Smooth muscle cell (in vitro differentiated cells): ENCODE measurements around the gene SPAG16. TPM values are rescaled to one million over a fixed set of nuclear protein-coding genes. Genes with fewer than 3 reads are reported as not detected.

Experiments used
- DNase-seq: peaks from one replicate; lab custom pipeline; 2025; ENCODE audit not compliant: unreplicated experiment; lab: John Stamatoyannopoulos, UW
- H2AFZ ChIP-seq: fragments of 200-600 bp; sonication (generic); 2 replicates; pipeline ENCODE4 v1.6.0; 2016; ENCODE audit warnings: antibody characterized with exemption, low read depth, mild to moderate bottlenecking
- H3F3A ChIP-seq: fragments of 200-600 bp; sonication (generic); 2 replicates; pipeline ENCODE4 v1.6.0; 2017; ENCODE audit warnings: antibody characterized with exemption, low read depth
- H3K27ac ChIP-seq: fragments of 200-600 bp; sonication (generic); 2 replicates; pipeline ENCODE4 v1.5.1; 2016; ENCODE audit warnings: low read depth, mild to moderate bottlenecking
- H3K27me3 ChIP-seq: fragments of 200-600 bp; sonication (generic); 2 replicates; pipeline ENCODE4 v1.6.1; 2016; ENCODE audit warnings: low read depth, mild to moderate bottlenecking
- H3K36me3 ChIP-seq: fragments of 200-600 bp; sonication (generic); 2 replicates; pipeline ENCODE4 v1.5.1; 2016; ENCODE audit warnings: low read depth
- H3K4me1 ChIP-seq: fragments of 200-600 bp; sonication (generic); 2 replicates; pipeline ENCODE4 v1.5.1; 2016; ENCODE audit warnings: low read depth
- H3K4me2 ChIP-seq: fragments of 200-600 bp; sonication (generic); 2 replicates; pipeline ENCODE4 v1.6.0; 2016; ENCODE audit warnings: mild to moderate bottlenecking
- H3K4me3 ChIP-seq: fragments of 200-600 bp; sonication (generic); 2 replicates; pipeline ENCODE4 v1.5.1; 2016; ENCODE audit warnings: mild to moderate bottlenecking
- H3K79me2 ChIP-seq: fragments of 200-600 bp; sonication (generic); 2 replicates; pipeline ENCODE4 v1.6.0; 2016; ENCODE audit warnings: low read depth, mild to moderate bottlenecking
- H3K9ac ChIP-seq: fragments of 200-600 bp; sonication (generic); 2 replicates; pipeline ENCODE4 v1.6.0; 2016; ENCODE audit warnings: low read depth
- H3K9me3 ChIP-seq: fragments of 200-600 bp; sonication (generic); replicated peaks from 2 replicates; pipeline ENCODE4 v1.5.1; 2016; ENCODE audit warnings: low read depth
- H4K20me1 ChIP-seq: fragments of 200-600 bp; sonication (generic); 2 replicates; pipeline ENCODE4 v1.6.0; 2016; ENCODE audit warnings: low read depth
- CTCF ChIP-seq: fragments of 200-600 bp; sonication (generic); IDR thresholded peaks from 2 replicates; pipeline ENCODE4 v1.5.1; 2017; ENCODE audit warnings: borderline replicate concordance, mild to moderate bottlenecking, antibody characterized with exemption; ENCODE audit not compliant: insufficient read depth, poor library complexity, severe bottlenecking
- WGBS: methylation state at CpG from one replicate; pipeline ENCODE4 v1.1.7; 2016; ENCODE audit warnings: low lambda C conversion rate; 5-methylcytosine and 5-hydroxymethylcytosine counted together
- polyA plus RNA-seq: library from polyadenylated mRNA; unstranded; fragments of >200 nt; fragmentation: Nextera tagmentation; extraction: Ambion mirVana; gene quantifications from 2 replicates; pipeline ENCODE4 v1.2.1, GENCODE V29; 2016
- total RNA-seq: library from RNA; depleted of rRNA; stranded (reverse); fragments of >200 nt; gene quantifications from 2 replicates; pipeline ENCODE4 v1.2.3, GENCODE V29; 2014

SPAG16 gene
- total and polyA plus RNA-seq, 2 experiments from 2014 or later = 32.1 to 40.6 TPM

GRCh38 chr2:213923543-213923942, 639.3 kb downstream of the SPAG16 start:
- Histone ChIP-seq H3K36me3 (no peaks in the 10 kb centered on the region), H3K4me1 (no peaks in the 10 kb centered on the region), H3K27me3 (no peaks in the 10 kb centered on the region), H2AFZ (no peak overlapping the region), H3K4me3 (no peak overlapping the region), H3K9me3 (peaks cover 11% of the 10 kb centered on the region), H3K79me2 (no peaks in the 10 kb centered on the region), H3K27ac (no peak overlapping the region), H3F3A (no peaks in the 10 kb centered on the region), H3K9ac (no peak overlapping the region), H3K4me2 (no peak overlapping the region), H4K20me1 (no peaks in the 10 kb centered on the region)
- TF ChIP-seq CTCF = no peak
- 89% methylated on average over 3 of the region's 3 CpGs for WGBS
- no peak for DNase-seq

GRCh38 chr2:213934560-213934959, 650.3 kb downstream of the SPAG16 start:
- no peaks in the 10 kb centered on the region for H3K4me1 ChIP-seq
- no peak overlapping the region for H3K9ac ChIP-seq
- H3K36me3 ChIP-seq = no peaks in the 10 kb centered on the region
- no peak for DNase-seq
- H3K27me3 ChIP-seq = no peaks in the 10 kb centered on the region
- peak; percentile 40 for TF ChIP-seq CTCF
- H3K27ac ChIP-seq = no peak overlapping the region
- H3F3A ChIP-seq = no peaks in the 10 kb centered on the region
- 90% methylated on average over 1 of the region's 1 CpG for WGBS
- no peaks in the 10 kb centered on the region for H3K9me3 ChIP-seq
- H3K79me2 ChIP-seq = no peaks in the 10 kb centered on the region
- H3K4me3 ChIP-seq = no peak overlapping the region
- H4K20me1 ChIP-seq = no peaks in the 10 kb centered on the region
- H2AFZ ChIP-seq = no peak overlapping the region
- no peak overlapping the region for H3K4me2 ChIP-seq

- no peaks in the 10 kb centered on the region for H3K4me1 ChIP-seq
Measured at GRCh38 chr2:213958086-213958485, 673.8 kb downstream of the SPAG16 start.

More at GRCh38 chr2:213958086-213958485, 673.8 kb downstream of the SPAG16 start:
- no peak for TF ChIP-seq CTCF
- Histone ChIP-seq H2AFZ (no peak overlapping the region), H3K9me3 (no peaks in the 10 kb centered on the region), H3K36me3 (no peaks in the 10 kb centered on the region), H3F3A (no peaks in the 10 kb centered on the region), H3K4me3 (no peak overlapping the region), H4K20me1 (no peaks in the 10 kb centered on the region), H3K4me2 (no peak overlapping the region), H3K79me2 (no peaks in the 10 kb centered on the region), H3K27me3 (no peaks in the 10 kb centered on the region), H3K27ac (no peak overlapping the region), H3K9ac (no peak overlapping the region)
- 88% methylated on average over 2 of the region's 2 CpGs for WGBS
- DNase-seq = no peak
